ENCODE measurements around the gene EEPD1. TPM values are rescaled to one million over a fixed set of nuclear protein-coding genes. Genes with fewer than 3 reads are reported as not detected.

The EEPD1 gene
- total RNA-seq, 1 experiment from 2014 or later = 5.0 TPM

DNA sequence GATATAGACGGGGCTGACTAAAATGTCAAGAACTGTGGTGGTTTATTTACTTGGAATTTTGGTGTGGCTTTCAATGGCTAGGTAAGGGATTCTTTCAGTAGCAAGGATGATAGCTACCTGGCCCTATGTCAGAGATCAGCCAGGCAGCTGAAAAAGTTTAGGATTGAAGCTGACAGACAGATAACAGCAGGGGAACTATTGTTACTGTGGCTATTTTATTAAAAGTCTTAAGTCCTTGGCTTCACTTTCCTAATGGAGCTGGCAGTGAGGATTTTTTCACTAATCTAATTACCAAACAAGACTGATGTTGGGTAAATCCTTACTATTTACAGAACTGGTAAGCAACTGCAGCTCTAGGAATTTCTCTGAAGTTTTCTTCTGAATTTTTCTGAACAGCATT is 164.2 kb downstream of the EEPD1 start:
- H3K23me2 ChIP-seq (ENCODE audit: insufficient read length, low read depth, low read length, poor library complexity, severe bottlenecking) = no peaks in the 10 kb centered on the region
- H2AFZ ChIP-seq (ENCODE audit: low read length) = no peak overlapping the region
- WGBS (ENCODE audit: extremely low coverage, insufficient read length, low lambda C conversion rate) = no CpG with 5 or more reads among the region's 1 CpG
- H3K9me3 ChIP-seq (ENCODE audit: control insufficient read depth, low read depth, low read length) = no peaks in the 10 kb centered on the region
- H3K4me3 Mint-ChIP-seq = no peak overlapping the region
- no peak overlapping the region; a peak in 1 of 7 replicates for H3K27ac Mint-ChIP-seq
- H3K18ac ChIP-seq (ENCODE audit: insufficient read length, low read depth, low read length) = no peak overlapping the region
- H3K4ac ChIP-seq (ENCODE audit: low read depth, low read length) = no peak overlapping the region
- no peak for TF ChIP-seq CTCF (conservative IDR thresholded peaks at IDR 0.05)
- no peak overlapping the region for H3K23ac ChIP-seq (ENCODE audit: insufficient read length, low read depth, low read length)
- no peak overlapping the region for H3K56ac ChIP-seq (ENCODE audit: insufficient read length, low read depth, low read length)
- H3K9ac ChIP-seq (ENCODE audit: extremely low read depth, insufficient read length, low read length) = no peak overlapping the region
- H2BK12ac ChIP-seq (ENCODE audit: insufficient read length, low read depth, low read length) = no peak overlapping the region
- no peak overlapping the region for H3K14ac ChIP-seq (ENCODE audit: insufficient read depth, low read length)
- H4K20me1 ChIP-seq (ENCODE audit: control insufficient read depth, insufficient read depth, insufficient read length) = no peaks in the 10 kb centered on the region
- no peaks in the 10 kb centered on the region for H3K79me2 ChIP-seq (ENCODE audit: insufficient read depth, low read length)
- no peak overlapping the region for H2BK15ac ChIP-seq (ENCODE audit: low read depth, low read length)
- H3K36me3 Mint-ChIP-seq (ENCODE audit: insufficient read depth in 1 of 3, low read depth in 3 of 3) = peaks cover 9 to 15% (median 10%) of the 10 kb centered on the region in 3 experiments
- no peak overlapping the region for H4K8ac ChIP-seq (replicated peaks; ENCODE audit: insufficient read length, low read depth, low read length)
- H2BK120ac ChIP-seq (ENCODE audit: low read depth, low read length, poor library complexity, severe bottlenecking) = no peak overlapping the region
- H3K27ac ChIP-seq (ENCODE audit: insufficient read length, low read depth, low read length) = no peak overlapping the region
- H2BK5ac ChIP-seq (ENCODE audit: insufficient read length, low read length) = no peak overlapping the region
- H3K4me1 Mint-ChIP-seq = peaks cover 4 to 23% of the 10 kb centered on the region in 2 experiments
- peaks cover 18 to 21% of the 10 kb centered on the region in 2 experiments for H3K9me3 Mint-ChIP-seq
- H3K4me2 ChIP-seq (ENCODE audit: insufficient read depth, insufficient read length, low read length) = no peak overlapping the region
- H3K27me3 Mint-ChIP-seq (ENCODE audit: low read depth) = no peaks in the 10 kb centered on the region; the same call in 1 of the 2 replicates
- H3K27me3 ChIP-seq (ENCODE audit: insufficient read depth, low read length) = no peaks in the 10 kb centered on the region
- no peak overlapping the region for H4K91ac ChIP-seq (ENCODE audit: insufficient read length, low read depth, low read length)
- no peaks in the 10 kb centered on the region for H3K79me1 ChIP-seq (ENCODE audit: insufficient read depth, low read depth, low read length, poor library complexity, severe bottlenecking)
- H4K5ac ChIP-seq (ENCODE audit: insufficient read length, low read depth, low read length) = no peak overlapping the region
- no peaks in the 10 kb centered on the region; the same call in 1 of the 2 replicates for H3K4me1 ChIP-seq (ENCODE audit: insufficient read depth, low read length)
- no peak overlapping the region for H2AK5ac ChIP-seq (ENCODE audit: insufficient read length, low read length)
- no peak for DNase-seq
- no peak overlapping the region for H3T11ph ChIP-seq (ENCODE audit: low read length)
- H2BK20ac ChIP-seq (ENCODE audit: low read depth, low read length, poor library complexity, severe bottlenecking) = no peak overlapping the region

Measured in H9 (cell line).